PC-9 (cell line): ENCODE results near the gene USP48. TPM values are rescaled to one million over a fixed set of nuclear protein-coding genes. Genes with fewer than 3 reads are reported as not detected.

Source experiments
- BruUV-seq: library from RNA; stranded (reverse); fragments of 400-500 nt; replicated peaks from 2 replicates; lab custom pipeline; 2021; lab: Mats Ljungman, UMichigan
- CTCF ChIA-PET: fragments of 300-600 bp; sonication (Branson Sonifier 250); formaldehyde crosslinking; loops from one replicate; lab custom pipeline; 2022; ENCODE audit warnings: antibody characterized with exemption; lab: Charles Lee
- POLR2A ChIA-PET: fragments of 300-600 bp; sonication (Branson Sonifier 250); formaldehyde crosslinking; loops from one replicate; lab custom pipeline; 2022; ENCODE audit warnings: antibody characterized with exemption; ENCODE audit not compliant: unreplicated experiment; lab: Charles Lee
- DNase-seq, 2 experiments: peaks; one replicate each; pipeline versions ENCODE4 v3.0.0 to v3.0.0-alpha.2; 2015 to 2022; ENCODE audit warnings: mixed read lengths in 1 of 2
- H2AFZ ChIP-seq: fragments of 200-600 bp; sonication (generic); 2 replicates; pipeline ENCODE4 v1.8.1; 2017; ENCODE audit warnings: antibody characterized with exemption
- H3F3A ChIP-seq: fragments of 200-600 bp; sonication (generic); 2 replicates; pipeline ENCODE4 v1.8.1; 2017; ENCODE audit warnings: antibody characterized with exemption, mild to moderate bottlenecking, low read depth; ENCODE audit not compliant: insufficient read depth
- H3K27ac ChIP-seq: fragments of 200-600 bp; sonication (generic); 2 replicates; pipeline ENCODE4 v1.6.1; 2016; ENCODE audit warnings: mixed run types
- H3K27me3 ChIP-seq: fragments of 200-600 bp; sonication (generic); 2 replicates; pipeline ENCODE4 v1.6.1; 2016; ENCODE audit warnings: low read depth, mixed run types; ENCODE audit not compliant: insufficient read depth
- H3K36me3 ChIP-seq: fragments of 200-600 bp; sonication (generic); 2 replicates; pipeline ENCODE4 v1.6.1; 2016; ENCODE audit warnings: low read depth, mixed run types
- H3K4me1 ChIP-seq: fragments of 200-600 bp; sonication (generic); replicated peaks from 2 replicates; pipeline ENCODE4 v1.6.1; 2016; ENCODE audit warnings: mixed run types; ENCODE audit not compliant: insufficient read depth
- H3K4me2 ChIP-seq: fragments of 200-600 bp; sonication (generic); 2 replicates; pipeline ENCODE4 v1.6.1; 2017; ENCODE audit warnings: mixed run types
- H3K4me3 ChIP-seq: fragments of 200-600 bp; sonication (generic); 2 replicates; pipeline ENCODE4 v1.6.1; 2016; ENCODE audit warnings: mixed run types
- H3K79me2 ChIP-seq: fragments of 200-600 bp; sonication (generic); 2 replicates; pipeline ENCODE4 v1.6.1; 2017; ENCODE audit warnings: low read depth, mixed run types
- H3K9me2 ChIP-seq: fragments of 200-600 bp; sonication (generic); 2 replicates; pipeline ENCODE4 v1.8.1; 2017; ENCODE audit warnings: mild to moderate bottlenecking; ENCODE audit not compliant: insufficient read depth
- H3K9me3 ChIP-seq: fragments of 200-600 bp; sonication (generic); 2 replicates; pipeline ENCODE4 v1.8.1; 2016; ENCODE audit warnings: low read depth; ENCODE audit not compliant: insufficient read depth
- H4K20me1 ChIP-seq: fragments of 200-600 bp; sonication (generic); 2 replicates; pipeline ENCODE4 v1.8.1; 2017; ENCODE audit not compliant: insufficient read depth
- CTCF ChIP-seq: fragments of 200-600 bp; sonication (generic); conservative IDR thresholded peaks from 2 replicates; pipeline ENCODE4 v1.6.1; 2017; ENCODE audit warnings: mixed run types, antibody characterized with exemption, mild to moderate bottlenecking, moderate library complexity
- EZH2 ChIP-seq: fragments of 200-600 bp; sonication (generic); IDR thresholded peaks from 2 replicates; pipeline ENCODE4 v1.8.0; 2017; ENCODE audit warnings: antibody characterized with exemption, low read depth
- intact Hi-C: fragments of 100-400 bp; cut with micrococcal nuclease; formaldehyde crosslinking; loops from one replicate; pipeline ENCODE4 v1.10.0; 2022; ENCODE audit not compliant: unreplicated experiment
- total RNA-seq: library from RNA; stranded (reverse); gene quantifications from 2 replicates; pipeline ENCODE4 v1.2.3, GENCODE V29; 2021

The USP48 gene
- total RNA-seq, 1 experiment from 2014 or later: 63.1 TPM

- no peak overlapping the region for H2AFZ ChIP-seq
- H3K27ac ChIP-seq: no peak overlapping the region
- no peak for DNase-seq
- H3K4me1 ChIP-seq: no peaks in the 10 kb centered on the region
- no peaks in the 10 kb centered on the region for H3K79me2 ChIP-seq
- BruUV-seq: no TSS peak
- H3K27me3 ChIP-seq: no peaks in the 10 kb centered on the region
- no peak for TF ChIP-seq EZH2
- TF ChIP-seq CTCF: no peak
- H3K9me3 ChIP-seq: no peaks in the 10 kb centered on the region
- H3K9me2 ChIP-seq: no peaks in the 10 kb centered on the region
- H3F3A ChIP-seq: no peaks in the 10 kb centered on the region
- intact Hi-C loops: loop anchor here (10.0 kb wide), 1 partner anchor 746 kb away; no protein-coding TSS in a partner anchor
- H3K4me3 ChIP-seq: no peak overlapping the region
- ChIA-PET CTCF (no interaction called here), POLR2A (no interaction called here)
- no peaks in the 10 kb centered on the region for H4K20me1 ChIP-seq
- H3K4me2 ChIP-seq: no peak overlapping the region
- no peaks in the 10 kb centered on the region for H3K36me3 ChIP-seq
These were observed 114.0 kb downstream of the USP48 start for GRCh38 chr1:21668951-21669257.

DNA sequence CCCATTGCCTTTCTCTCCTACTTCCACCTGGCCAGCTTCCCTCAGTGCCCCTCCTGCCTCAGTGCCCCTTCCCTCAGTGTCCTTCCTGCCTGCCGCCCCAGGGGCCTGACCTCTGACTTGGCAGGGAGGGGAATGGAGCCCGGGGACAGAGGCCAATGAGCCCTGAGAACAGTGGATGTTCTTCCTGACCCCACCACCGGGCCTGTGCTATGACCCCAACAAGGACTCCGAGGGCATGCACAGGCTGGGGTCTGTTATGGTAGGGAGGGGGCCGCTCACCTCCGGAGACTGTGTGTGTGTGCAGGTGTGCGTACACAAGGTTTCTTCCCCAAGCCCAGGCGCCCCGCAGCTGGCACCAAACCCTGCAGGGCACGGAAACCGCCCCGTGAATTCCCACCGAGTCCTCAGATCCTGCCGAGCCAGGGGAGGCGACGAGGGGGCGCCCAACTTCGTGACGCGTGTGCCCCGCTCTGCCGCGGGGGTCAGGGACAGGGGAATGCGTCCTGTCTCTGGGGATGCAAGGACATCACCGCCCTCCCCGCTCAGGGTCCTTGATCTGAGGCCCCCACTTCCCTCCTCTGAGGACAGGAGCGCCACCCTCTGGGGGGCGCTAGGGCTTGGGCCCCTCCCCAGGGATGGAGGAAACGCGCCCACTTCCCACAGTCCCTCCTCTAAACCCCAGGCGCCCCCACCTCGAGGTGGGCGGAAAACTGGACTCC lies 114.6 kb downstream of the USP48 start:
- Histone ChIP-seq H3K27ac (no peak overlapping the region), H3F3A (no peaks in the 10 kb centered on the region), H3K4me2 (no peak overlapping the region), H4K20me1 (no peaks in the 10 kb centered on the region), H2AFZ (no peak overlapping the region), H3K4me3 (no peak overlapping the region), H3K36me3 (no peaks in the 10 kb centered on the region), H3K4me1 (no peaks in the 10 kb centered on the region), H3K9me2 (no peaks in the 10 kb centered on the region), H3K27me3 (no peaks in the 10 kb centered on the region), H3K79me2 (no peaks in the 10 kb centered on the region), H3K9me3 (no peaks in the 10 kb centered on the region)
- POLR2A ChIA-PET: no interaction called here
- no peak for DNase-seq
- CTCF ChIA-PET: no interaction called here
- BruUV-seq: no TSS peak
- intact Hi-C loops: loop anchor here (10.0 kb wide), 1 partner anchor 746 kb away; no protein-coding TSS in a partner anchor
- TF ChIP-seq EZH2 (no peak), CTCF (no peak)

GRCh38 chr1:21667348-21668231 lies 115.4 kb downstream of the USP48 start:
- TF ChIP-seq EZH2 (no peak), CTCF (no peak)
- Histone ChIP-seq H3K4me3 (no peak overlapping the region), H3K4me1 (no peaks in the 10 kb centered on the region), H3K36me3 (no peaks in the 10 kb centered on the region), H3K9me3 (no peaks in the 10 kb centered on the region), H3K9me2 (no peaks in the 10 kb centered on the region), H3K27me3 (no peaks in the 10 kb centered on the region), H3K79me2 (no peaks in the 10 kb centered on the region), H3K4me2 (no peak overlapping the region), H3F3A (no peaks in the 10 kb centered on the region), H3K27ac (no peak overlapping the region), H2AFZ (no peak overlapping the region), H4K20me1 (no peaks in the 10 kb centered on the region)
- BruUV-seq: no TSS peak
- no peak for DNase-seq
- POLR2A ChIA-PET: no interaction called here
- CTCF ChIA-PET: no interaction called here
- intact Hi-C loops: loop anchor here (10.0 kb wide), 1 partner anchor 747 kb away; no protein-coding TSS in a partner anchor
